SK-N-SH treated with all-trans-retinoic acid at 6 μM for 48 hours (cell line): ENCODE results near the gene CIPC.

Experiments used
- ARNTL ChIP-seq: fragments of 450-650 bp; formaldehyde crosslinking; IDR thresholded peaks from 2 replicates; pipeline ENCODE4 v1.5.0; 2020; ENCODE audit warnings: low read depth, mild to moderate bottlenecking, moderate library complexity, borderline replicate concordance
- CREB5 ChIP-seq: fragments of 250-450 bp; sonication (Bioruptor Pico); IDR thresholded peaks from 2 replicates; pipeline ENCODE4 v1.5.1; 2020; ENCODE audit warnings: low read depth, mild to moderate bottlenecking, moderate library complexity
- ZC3H10 ChIP-seq: fragments of 250-450 bp; sonication (Bioruptor Pico); IDR thresholded peaks from 2 replicates; pipeline ENCODE4 v1.5.1; 2021; ENCODE audit warnings: mild to moderate bottlenecking, moderate library complexity
- ZFP3 ChIP-seq: fragments of 250-450 bp; sonication (Bioruptor Pico); IDR thresholded peaks from 2 replicates; pipeline ENCODE4 v1.5.0; 2020; ENCODE audit warnings: mild to moderate bottlenecking, moderate library complexity
- TF ChIP-seq, protein P1 (sequence below): fragments of 250-450 bp; sonication (Bioruptor Pico); IDR thresholded peaks from 2 replicates; pipeline ENCODE4 v1.5.0; 2020; ENCODE audit warnings: mild to moderate bottlenecking, moderate library complexity

DNA sequence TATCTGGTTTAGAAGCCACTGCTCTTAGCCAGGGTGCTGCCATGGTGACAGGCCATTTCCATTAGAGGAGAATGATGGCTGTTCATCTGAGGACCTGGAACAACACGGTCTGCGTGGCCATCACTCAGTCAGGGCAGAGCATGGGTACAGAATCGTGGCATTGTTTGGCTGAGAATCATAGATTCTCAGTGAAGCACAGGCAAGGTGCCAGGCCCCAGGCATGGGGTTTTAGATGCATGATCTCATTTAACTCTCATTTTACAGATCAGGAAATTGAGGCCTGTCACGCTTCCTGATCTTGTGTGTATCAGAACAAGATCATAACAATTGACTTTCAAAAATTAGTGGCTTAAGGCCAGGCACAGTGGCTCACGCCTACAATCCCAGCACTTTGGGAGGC lies 42.8 kb upstream of the CIPC start:
- TF ChIP-seq ARNTL (no peak), ZFP3 (no peak), CREB5 (CRISPR knock-in tag) (no peak), ZC3H10 (CRISPR knock-in tag) (no peak)
- TF ChIP-seq, protein P1, sequence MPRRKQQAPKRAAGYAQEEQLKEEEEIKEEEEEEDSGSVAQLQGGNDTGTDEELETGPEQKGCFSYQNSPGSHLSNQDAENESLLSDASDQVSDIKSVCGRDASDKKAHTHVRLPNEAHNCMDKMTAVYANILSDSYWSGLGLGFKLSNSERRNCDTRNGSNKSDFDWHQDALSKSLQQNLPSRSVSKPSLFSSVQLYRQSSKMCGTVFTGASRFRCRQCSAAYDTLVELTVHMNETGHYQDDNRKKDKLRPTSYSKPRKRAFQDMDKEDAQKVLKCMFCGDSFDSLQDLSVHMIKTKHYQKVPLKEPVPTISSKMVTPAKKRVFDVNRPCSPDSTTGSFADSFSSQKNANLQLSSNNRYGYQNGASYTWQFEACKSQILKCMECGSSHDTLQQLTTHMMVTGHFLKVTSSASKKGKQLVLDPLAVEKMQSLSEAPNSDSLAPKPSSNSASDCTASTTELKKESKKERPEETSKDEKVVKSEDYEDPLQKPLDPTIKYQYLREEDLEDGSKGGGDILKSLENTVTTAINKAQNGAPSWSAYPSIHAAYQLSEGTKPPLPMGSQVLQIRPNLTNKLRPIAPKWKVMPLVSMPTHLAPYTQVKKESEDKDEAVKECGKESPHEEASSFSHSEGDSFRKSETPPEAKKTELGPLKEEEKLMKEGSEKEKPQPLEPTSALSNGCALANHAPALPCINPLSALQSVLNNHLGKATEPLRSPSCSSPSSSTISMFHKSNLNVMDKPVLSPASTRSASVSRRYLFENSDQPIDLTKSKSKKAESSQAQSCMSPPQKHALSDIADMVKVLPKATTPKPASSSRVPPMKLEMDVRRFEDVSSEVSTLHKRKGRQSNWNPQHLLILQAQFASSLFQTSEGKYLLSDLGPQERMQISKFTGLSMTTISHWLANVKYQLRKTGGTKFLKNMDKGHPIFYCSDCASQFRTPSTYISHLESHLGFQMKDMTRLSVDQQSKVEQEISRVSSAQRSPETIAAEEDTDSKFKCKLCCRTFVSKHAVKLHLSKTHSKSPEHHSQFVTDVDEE, result no peak
